ENCODE measurements around the gene NRARP. TPM values are rescaled to one million over a fixed set of nuclear protein-coding genes. Genes with fewer than 3 reads are reported as not detected.

The NRARP gene
- polyA plus RNA-seq, 3 donors: 15.4 TPM; not detected in 2

- H3K9ac ChIP-seq (ENCODE audit: insufficient read depth, low read length, poor library complexity, severe bottlenecking): peak overlapping the region; percentile 32
- WGBS (ENCODE audit: insufficient coverage): 6% methylated on average over 18 of the region's 25 CpGs
- no peak for TF ChIP-seq CTCF (IDR thresholded peaks at IDR 0.05)
- H3K27me3 Mint-ChIP-seq (ENCODE audit: low read depth in 3 of 3): peaks cover 66 to 88% (median 72%) of the 10 kb centered on the region in 3 donors
- H3K27ac ChIP-seq (ENCODE audit: low read depth in 1 of 2, low read length in 2 of 2): no peak overlapping the region
- H4K20me1 ChIP-seq (ENCODE audit: insufficient read depth, low read length): no peaks in the 10 kb centered on the region
- H3K9me3 ChIP-seq (replicated peaks in 1 of 2; ENCODE audit: control insufficient read depth in 1 of 2, insufficient read depth in 1 of 2, low read length in 2 of 2): peaks cover 0 to 9% of the 10 kb centered on the region in 2 donors
- H3K9me3 Mint-ChIP-seq: peaks cover 0 to 16% (median 9%) of the 10 kb centered on the region in 7 donors
- H2AFZ ChIP-seq (ENCODE audit: insufficient read depth, low read depth, low read length, poor library complexity, severe bottlenecking): peak overlapping the region; percentile 21
- peak overlapping the region; percentile 74 for H3K4me2 ChIP-seq (replicated peaks; ENCODE audit: extremely low read depth, low read length, poor library complexity, severe bottlenecking)
- H3K4me3 ChIP-seq (replicated peaks in 1 of 3; ENCODE audit: low read depth in 2 of 3, low read length in 3 of 3): peak overlapping the region in 1 of 3 experiments; percentile 69
- no peak overlapping the region for H3K27ac Mint-ChIP-seq
- peaks cover 3 to 9% of the 10 kb centered on the region in 2 donors for H3K36me3 Mint-ChIP-seq
- H3K4me1 Mint-ChIP-seq: peaks cover 21% of the 10 kb centered on the region
- H3K36me3 ChIP-seq (replicated peaks in 1 of 2; ENCODE audit: control insufficient read depth in 1 of 2, insufficient read depth in 2 of 2, low read length in 2 of 2): no peaks in the 10 kb centered on the region
- H3K4me1 ChIP-seq (ENCODE audit: control insufficient read depth in 1 of 2, insufficient read depth in 2 of 2, low read length in 2 of 2): peaks cover 16 to 30% of the 10 kb centered on the region in 2 donors
- intact Hi-C loops (cut with micrococcal nuclease): no loop called here
- no peaks in the 10 kb centered on the region for H3K79me2 ChIP-seq (ENCODE audit: insufficient read depth, low read length)
- H3K27me3 ChIP-seq (ENCODE audit: control insufficient read depth in 2 of 2, insufficient read depth in 2 of 2, low read length in 2 of 2): peaks cover 36 to 82% of the 10 kb centered on the region in 2 donors
- peak overlapping the region; percentile 74 to 91 for H3K4me3 Mint-ChIP-seq
- DNase-seq: no peak
Observed at GRCh38 chr9:137300567-137301080, 1.4 kb downstream of the NRARP start.

GRCh38 chr9:137299938-137300337, 2.1 kb downstream of the NRARP start:
- Mint-ChIP-seq H3K36me3 (peaks cover 3 to 9% of the 10 kb centered on the region in 2 donors), H3K9me3 (peaks cover 0 to 17% (median 11%) of the 10 kb centered on the region in 7 donors), H3K4me3 (peak overlapping the region in 1 of 2 donors; percentile 82), H3K27ac (peak overlapping the region in 1 of 7 donors; percentile 33), H3K4me1 (peaks cover 19% of the 10 kb centered on the region), H3K27me3 (ENCODE audit: low read depth in 3 of 3) (peaks cover 61 to 86% (median 67%) of the 10 kb centered on the region in 3 donors)
- TF ChIP-seq CTCF (IDR thresholded peaks at IDR 0.05): no peak
- Histone ChIP-seq H3K9ac (ENCODE audit: insufficient read depth, low read length, poor library complexity, severe bottlenecking) (no peak overlapping the region), H3K27ac (ENCODE audit: low read depth in 1 of 2, low read length in 2 of 2) (no peak overlapping the region), H3K27me3 (ENCODE audit: control insufficient read depth in 2 of 2, insufficient read depth in 2 of 2, low read length in 2 of 2) (peaks cover 38 to 78% of the 10 kb centered on the region in 2 donors), H4K20me1 (ENCODE audit: insufficient read depth, low read length) (no peaks in the 10 kb centered on the region), H2AFZ (ENCODE audit: insufficient read depth, low read depth, low read length, poor library complexity, severe bottlenecking) (no peak overlapping the region), H3K79me2 (ENCODE audit: insufficient read depth, low read length) (no peaks in the 10 kb centered on the region), H3K4me3 (replicated peaks in 1 of 3; ENCODE audit: low read depth in 2 of 3, low read length in 3 of 3) (no peak overlapping the region), H3K4me2 (replicated peaks; ENCODE audit: extremely low read depth, low read length, poor library complexity, severe bottlenecking) (no peak overlapping the region), H3K9me3 (replicated peaks in 1 of 2; ENCODE audit: control insufficient read depth in 1 of 2, insufficient read depth in 1 of 2, low read length in 2 of 2) (peaks cover 2 to 9% of the 10 kb centered on the region in 2 donors), H3K36me3 (replicated peaks in 1 of 2; ENCODE audit: control insufficient read depth in 1 of 2, insufficient read depth in 2 of 2, low read length in 2 of 2) (no peaks in the 10 kb centered on the region), H3K4me1 (ENCODE audit: control insufficient read depth in 1 of 2, insufficient read depth in 2 of 2, low read length in 2 of 2) (peaks cover 15 to 28% of the 10 kb centered on the region in 2 donors)
- DNase-seq: no peak
- 89% methylated on average over 13 of the region's 16 CpGs for WGBS (ENCODE audit: insufficient coverage)
- intact Hi-C loops (cut with micrococcal nuclease): loop anchor here in 1 of 2 donors (10.0 kb wide), 2 partner anchors 145 to 225 kb away; partner anchors contain the start of gene ENTPD8
